Ovary (tissue), 9 donors: ENCODE results near the gene P2RX6. TPM values are rescaled to one million over a fixed set of nuclear protein-coding genes. Genes with fewer than 3 reads are reported as not detected.

Source experiments
- DNase-seq, 5 donors: peaks; one replicate each; pipeline ENCODE4 v3.0.0-alpha.2; 2019 to 2020
- H3K27ac ChIP-seq, 2 donors: fragments of 200-600 bp; one replicate each; pipeline versions ENCODE4 v1.5.1 to v1.8.0; 2019 to 2022
- H3K27me3 ChIP-seq: fragments of 200-600 bp; one replicate; pipeline ENCODE4 v1.8.0; 2022
- H3K36me3 ChIP-seq: fragments of 200-600 bp; sonication (generic); one replicate; pipeline ENCODE4 v1.5.1; 2019
- H3K4me1 ChIP-seq: one replicate; pipeline ENCODE4 v1.8.1; 2013; ENCODE audit warnings: mild to moderate bottlenecking, moderate library complexity; ENCODE audit not compliant: insufficient read depth
- H3K4me3 ChIP-seq: fragments of 200-600 bp; sonication (generic); one replicate; pipeline ENCODE4 v1.5.1; 2017
- H3K9me3 ChIP-seq, 2 donors: fragments of 200-600 bp in 1 of 2; sonication (generic) in 1 of 2; one replicate each; pipeline versions ENCODE4 v1.5.1 to v1.8.1; 2013 to 2019; ENCODE audit warnings: mild to moderate bottlenecking in 1 of 2, moderate library complexity in 1 of 2
- EP300 ChIP-seq: sonication (generic); formaldehyde crosslinking; IDR thresholded peaks from one replicate; pipeline ENCODE4 v1.6.1; 2017; ENCODE audit warnings: antibody characterized with exemption
- POLR2A ChIP-seq: fragments of 450-650 bp; IDR thresholded peaks from one replicate; pipeline ENCODE4 v1.6.1; 2017; ENCODE audit warnings: antibody characterized with exemption, mild to moderate bottlenecking, moderate library complexity
- WGBS, 3 donors: extraction: QIAGEN DNeasy Blood & Tissue Kit in 1 of 3; methylation state at CpG; one replicate each; pipeline versions ENCODE4 v1.1.5 to v1.1.7; 2013 to 2017; 5-methylcytosine and 5-hydroxymethylcytosine counted together
- intact Hi-C, 4 donors: fragments of 100-400 bp; cut with DNase I; formaldehyde crosslinking; loops; one replicate each; pipeline versions ENCODE4 v1.11.0 to v1.15.1; 2022 to 2023
- polyA plus RNA-seq, 2 donors: library from polyadenylated mRNA; stranded (reverse); fragments of 200-250 nt in 1 of 2; fragments of 350-450 nt in 1 of 2; fragmentation: Illumina TruSeq in 1 of 2; extraction: RNeasy Lipid Tissue Mini Kit (QIAGEN cat#74804) in 1 of 2; gene quantifications; one replicate each; pipeline ENCODE4 v1.2.3, GENCODE V29; 2013 to 2014
- total RNA-seq, 7 donors: library from RNA; depleted of rRNA in 2 of 7; stranded (reverse); fragments of >200 nt in 2 of 7; fragmentation: NEBNext Ultra II Directional in 3 of 7; extraction: Animal tissue kit (Norgen Biotek cat#: 25700) in 3 of 7; gene quantifications; one replicate each; pipeline versions ENCODE4 v1.1.0 to v1.2.4, GENCODE V29; 2016 to 2023
- TF ChIP-seq, protein P1 (sequence below), 3 donors: fragments of 450-650 bp in 2 of 3; fragments of 200-600 bp in 1 of 3; IDR thresholded peaks; one replicate each; pipeline versions ENCODE4 v1.5.1 to v1.8.0; 2016 to 2022; ENCODE audit warnings: antibody characterized with exemption in 3 of 3, mild to moderate bottlenecking in 1 of 3
- donor health status: DM: no; HTN: no; CAD: no; lungs with moderate emphysema.
- donor health status: DM: no; HTN: no; CAD: no.
- donor health status: Bipolar disorder and iron deficiency.
- donor health status: DM: yes; HTN: yes; CAD: no.
- donor health status: DM: no; HTN: no; CAD: no.
- donor health status: DM: yes; HTN: yes; CAD: no.

The P2RX6 gene
- total and polyA plus RNA-seq, 9 donors = 0.47 to 1.6 (median 1.0) TPM

DNA sequence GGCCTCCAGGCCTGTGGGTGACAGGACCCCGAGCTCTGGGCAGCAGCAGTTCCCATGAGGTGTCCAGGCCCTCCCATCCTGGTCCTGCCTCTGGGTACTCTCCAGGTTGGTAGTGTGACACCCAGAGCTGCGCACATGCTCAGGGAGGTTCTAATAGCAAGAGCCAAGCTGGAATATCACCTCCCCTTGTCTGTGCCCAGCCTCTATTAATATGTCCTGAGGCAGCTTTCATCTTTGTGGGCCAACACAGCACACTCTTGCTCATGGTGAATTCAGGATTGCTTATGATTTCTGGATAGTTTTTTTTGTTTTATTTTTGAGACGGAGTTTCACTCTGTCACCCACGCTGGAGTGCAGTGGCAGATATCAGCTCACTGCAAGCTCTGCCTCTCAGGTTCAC is 3.3 kb downstream of the P2RX6 start:
- no peak overlapping the region for H3K4me3 ChIP-seq
- no peaks in the 10 kb centered on the region for H3K36me3 ChIP-seq
- DNase-seq = no peak
- peaks cover 6% of the 10 kb centered on the region for H3K4me1 ChIP-seq
- TF ChIP-seq, protein P1, sequence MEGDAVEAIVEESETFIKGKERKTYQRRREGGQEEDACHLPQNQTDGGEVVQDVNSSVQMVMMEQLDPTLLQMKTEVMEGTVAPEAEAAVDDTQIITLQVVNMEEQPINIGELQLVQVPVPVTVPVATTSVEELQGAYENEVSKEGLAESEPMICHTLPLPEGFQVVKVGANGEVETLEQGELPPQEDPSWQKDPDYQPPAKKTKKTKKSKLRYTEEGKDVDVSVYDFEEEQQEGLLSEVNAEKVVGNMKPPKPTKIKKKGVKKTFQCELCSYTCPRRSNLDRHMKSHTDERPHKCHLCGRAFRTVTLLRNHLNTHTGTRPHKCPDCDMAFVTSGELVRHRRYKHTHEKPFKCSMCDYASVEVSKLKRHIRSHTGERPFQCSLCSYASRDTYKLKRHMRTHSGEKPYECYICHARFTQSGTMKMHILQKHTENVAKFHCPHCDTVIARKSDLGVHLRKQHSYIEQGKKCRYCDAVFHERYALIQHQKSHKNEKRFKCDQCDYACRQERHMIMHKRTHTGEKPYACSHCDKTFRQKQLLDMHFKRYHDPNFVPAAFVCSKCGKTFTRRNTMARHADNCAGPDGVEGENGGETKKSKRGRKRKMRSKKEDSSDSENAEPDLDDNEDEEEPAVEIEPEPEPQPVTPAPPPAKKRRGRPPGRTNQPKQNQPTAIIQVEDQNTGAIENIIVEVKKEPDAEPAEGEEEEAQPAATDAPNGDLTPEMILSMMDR (IDR thresholded peaks at IDR 0.05) = no peak
- no peak for TF ChIP-seq POLR2A
- no peak for TF ChIP-seq EP300
- intact Hi-C loops = loop anchor here in 1 of 4 donors (10.0 kb wide), 1 partner anchor 154 kb away; no protein-coding TSS in a partner anchor
- H3K27ac ChIP-seq = no peak overlapping the region
- WGBS, 3 donors = 93 to 97% (median 95%) methylated on average over 4 of the region's 4 CpGs
- no peaks in the 10 kb centered on the region for H3K9me3 ChIP-seq
- no peaks in the 10 kb centered on the region for H3K27me3 ChIP-seq

GRCh38 chr22:21020802-21021429 is 6.0 kb downstream of the P2RX6 start:
- WGBS, 3 donors = 59 to 72% (median 68%) methylated on average over 7 of the region's 7 CpGs
- H3K27ac ChIP-seq = no peak overlapping the region
- TF ChIP-seq, protein P1 (IDR thresholded peaks at IDR 0.05) = no peak
- intact Hi-C loops = no loop called here
- H3K4me1 ChIP-seq = no peaks in the 10 kb centered on the region
- no peaks in the 10 kb centered on the region for H3K36me3 ChIP-seq
- no peaks in the 10 kb centered on the region for H3K27me3 ChIP-seq
- no peak for DNase-seq
- no peak overlapping the region for H3K4me3 ChIP-seq
- no peaks in the 10 kb centered on the region for H3K9me3 ChIP-seq

DNA sequence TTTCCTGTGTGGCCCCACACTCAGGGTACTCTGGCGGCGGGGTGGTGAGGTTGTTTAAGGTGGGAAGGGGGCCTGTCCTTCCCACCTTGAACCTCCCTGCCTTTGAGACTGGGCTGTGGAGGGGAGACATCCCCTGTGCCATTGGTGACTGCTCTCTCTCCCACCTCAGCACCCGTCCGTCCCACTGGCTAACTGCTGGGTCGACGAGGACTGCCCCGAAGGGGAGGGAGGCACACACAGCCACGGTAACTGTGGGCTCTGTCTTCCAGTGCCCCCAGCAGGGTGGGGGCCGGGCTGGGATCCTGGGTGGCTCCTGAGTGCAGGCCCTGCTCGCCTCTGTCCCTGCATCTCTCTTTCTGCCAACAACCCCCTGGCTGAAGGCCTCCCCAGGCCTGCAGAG is 7.5 kb downstream of the P2RX6 start:
- TF ChIP-seq POLR2A = no peak
- TF ChIP-seq EP300 = no peak
- TF ChIP-seq, protein P1 (IDR thresholded peaks at IDR 0.05) = no peak
- no peak for DNase-seq
- H3K4me1 ChIP-seq = peaks cover 4% of the 10 kb centered on the region
- no peaks in the 10 kb centered on the region for H3K36me3 ChIP-seq
- no peak overlapping the region for H3K27ac ChIP-seq
- no peaks in the 10 kb centered on the region for H3K27me3 ChIP-seq
- intact Hi-C loops = no loop called here
- H3K9me3 ChIP-seq = no peaks in the 10 kb centered on the region
- WGBS, 3 donors = 66 to 70% (median 70%) methylated on average over 10 of the region's 10 CpGs
- no peak overlapping the region for H3K4me3 ChIP-seq

GRCh38 chr22:21022955-21023614 is 8.1 kb downstream of the P2RX6 start:
- WGBS, 3 donors = 85 to 89% (median 86%) methylated on average over 13 of the region's 13 CpGs
- intact Hi-C loops = no loop called here
- H3K27me3 ChIP-seq = no peaks in the 10 kb centered on the region
- no peak for DNase-seq
- peaks cover 6% of the 10 kb centered on the region for H3K4me1 ChIP-seq
- H3K36me3 ChIP-seq = no peaks in the 10 kb centered on the region
- no peaks in the 10 kb centered on the region for H3K9me3 ChIP-seq
- H3K27ac ChIP-seq = no peak overlapping the region
- TF ChIP-seq, protein P1 (IDR thresholded peaks at IDR 0.05) = no peak
- TF ChIP-seq POLR2A (no peak), EP300 (no peak)
- no peak overlapping the region for H3K4me3 ChIP-seq
